HepG2 (cell line): ENCODE measurements around the gene GUK1. TPM values are rescaled to one million over a fixed set of nuclear protein-coding genes. Genes with fewer than 3 reads are reported as not detected.

ENCODE experiments used
- CSRNP1 ChIP-seq: sonication (generic); formaldehyde crosslinking; IDR thresholded peaks from 2 replicates; pipeline ENCODE4 v1.8.1; 2023; ENCODE audit warnings: mild to moderate bottlenecking, missing genetic modification reagents
- FOXK2 ChIP-seq: fragments of 450-650 bp; IDR thresholded peaks from 2 replicates; pipeline ENCODE4 v1.6.1; 2016
- FUBP1 ChIP-seq: sonication (generic); formaldehyde crosslinking; IDR thresholded peaks from 2 replicates; pipeline ENCODE4 v1.5.1; 2020; ENCODE audit warnings: missing genetic modification reagents, mild to moderate bottlenecking, borderline replicate concordance
- HNF4A ChIP-seq: sonication (generic); formaldehyde crosslinking; IDR thresholded peaks from 2 replicates; pipeline ENCODE4 v1.4.0; 2020; ENCODE audit warnings: missing genetic modification reagents
- KDM3A ChIP-seq: IDR thresholded peaks from 2 replicates; pipeline ENCODE4 v1.6.1; 2018; ENCODE audit warnings: low read depth, missing compliant biosample characterization
- MTA1 ChIP-seq: sonication (generic); formaldehyde crosslinking; IDR thresholded peaks from 2 replicates; pipeline ENCODE4 v1.4.0; 2020; ENCODE audit warnings: missing genetic modification reagents, mild to moderate bottlenecking, borderline replicate concordance
- PTBP1 ChIP-seq: fragments of 200-400 bp; formaldehyde crosslinking; IDR thresholded peaks from 2 replicates; pipeline ENCODE4 v1.6.1; 2018; ENCODE audit warnings: low read length, low read depth; ENCODE audit not compliant: poor library complexity, severe bottlenecking
- RBM22 ChIP-seq: fragments of 200-400 bp; formaldehyde crosslinking; optimal IDR thresholded peaks from 2 replicates; pipeline ENCODE3; 2017; ENCODE audit warnings: mild to moderate bottlenecking, low read length, moderate library complexity
- REL ChIP-seq: sonication (generic); formaldehyde crosslinking; conservative IDR thresholded peaks from 2 replicates; pipeline ENCODE4 v1.8.0; 2022; ENCODE audit warnings: mild to moderate bottlenecking, missing genetic modification reagents, moderate library complexity
- RFX1 ChIP-seq: fragments of 450-650 bp; IDR thresholded peaks from 2 replicates; pipeline ENCODE4 v1.6.1; 2017
- SMARCE1 ChIP-seq: fragments of 450-650 bp; IDR thresholded peaks from 2 replicates; pipeline ENCODE4 v1.6.1; 2017; ENCODE audit warnings: borderline replicate concordance
- SOX5 ChIP-seq: IDR thresholded peaks from 2 replicates; pipeline ENCODE4 v1.6.1; 2016; ENCODE audit warnings: borderline replicate concordance
- WIZ ChIP-seq: sonication (generic); formaldehyde crosslinking; IDR thresholded peaks from 2 replicates; pipeline ENCODE4 v1.5.1; 2020; ENCODE audit warnings: mild to moderate bottlenecking, missing genetic modification reagents
- ZBTB38 ChIP-seq: sonication (generic); formaldehyde crosslinking; IDR thresholded peaks from 2 replicates; pipeline ENCODE4 v1.5.1; 2020; ENCODE audit warnings: mild to moderate bottlenecking, missing genetic modification reagents
- ZNF18 ChIP-seq: sonication (generic); formaldehyde crosslinking; IDR thresholded peaks from 2 replicates; pipeline ENCODE4 v1.8.0; 2022; ENCODE audit warnings: mild to moderate bottlenecking, missing genetic modification reagents; ENCODE audit not compliant: insufficient replicate concordance
- ZNF251 ChIP-seq: sonication (generic); formaldehyde crosslinking; IDR thresholded peaks from 2 replicates; pipeline ENCODE4 v1.9.0; 2021; ENCODE audit warnings: mild to moderate bottlenecking, missing genetic modification reagents
- ZNF33B ChIP-seq: sonication (generic); formaldehyde crosslinking; IDR thresholded peaks from 2 replicates; pipeline ENCODE4 v1.5.1; 2020; ENCODE audit warnings: mild to moderate bottlenecking, missing genetic modification reagents
- ZNF414 ChIP-seq: sonication (generic); formaldehyde crosslinking; IDR thresholded peaks from 2 replicates; pipeline ENCODE4 v1.5.0; 2020; ENCODE audit warnings: missing genetic modification reagents
- ZNF441 ChIP-seq: sonication (generic); formaldehyde crosslinking; IDR thresholded peaks from 2 replicates; pipeline ENCODE4 v1.7.0; 2021; ENCODE audit warnings: missing genetic modification reagents, borderline replicate concordance
- ZNF510 ChIP-seq: sonication (generic); formaldehyde crosslinking; IDR thresholded peaks from 2 replicates; pipeline ENCODE4 v1.4.0; 2020; ENCODE audit warnings: low read depth, mild to moderate bottlenecking, missing genetic modification reagents
- ZNF513 ChIP-seq: sonication (generic); formaldehyde crosslinking; conservative IDR thresholded peaks from 2 replicates; pipeline ENCODE4 v1.5.0; 2020; ENCODE audit warnings: missing genetic modification reagents
- ZNF546 ChIP-seq: sonication (generic); formaldehyde crosslinking; conservative IDR thresholded peaks from 2 replicates; pipeline ENCODE4 v1.8.1; 2023; ENCODE audit warnings: mild to moderate bottlenecking, missing genetic modification reagents
- ZNF670 ChIP-seq: sonication (generic); formaldehyde crosslinking; IDR thresholded peaks from 2 replicates; pipeline ENCODE4 v1.8.0; 2022; ENCODE audit warnings: mild to moderate bottlenecking, missing genetic modification reagents, borderline replicate concordance
- ZNF816 ChIP-seq: sonication (generic); formaldehyde crosslinking; IDR thresholded peaks from 2 replicates; pipeline ENCODE4 v1.8.0; 2022; ENCODE audit warnings: missing genetic modification reagents, mild to moderate bottlenecking, borderline replicate concordance
- polyA plus RNA-seq, 8 experiments: library from polyadenylated mRNA; depleted of rRNA in 3 of 8; stranded (reverse) in 7 of 8; unstranded in 1 of 8; fragments of >200 nt; fragmentation: Illumina TruSeq in 4 of 8; extraction: Trizol in 4 of 8; gene quantifications; 2 replicates each; pipeline versions ENCODE4 v1.2.1 to v1.2.3, GENCODE V29; 2011 to 2016; ENCODE audit warnings: low read depth in 4 of 8, missing spikeins in 1 of 8, mixed read lengths in 1 of 8; ENCODE audit not compliant: insufficient read depth in 1 of 8
- total RNA-seq, 5 experiments: library from RNA; depleted of rRNA; stranded (reverse); fragments of >200 nt; fragmentation: Illumina TruSeq; extraction: Trizol; gene quantifications; 2 replicates each; pipeline ENCODE4 v1.2.3, GENCODE V29; 2016; ENCODE audit warnings: low read depth in 1 of 5

GUK1 gene
- total and polyA plus RNA-seq, 2 of the 13 experiments (the other 11 are each of a cell fraction or from before 2014, with no cell fraction given): 116 to 154 TPM

GRCh38 chr1:228139406-228139930 lies 611 bp upstream of the GUK1 start (continued):
- TF ChIP-seq MTA1 (CRISPR knock-in tag) (no peak), ZNF816 (CRISPR knock-in tag) (peak; percentile 70; the same call in 1 of the 2 replicates), FOXK2 (no peak), ZNF414 (peak; percentile 83; the same call in 1 of the 2 replicates), ZNF33B (CRISPR knock-in tag) (peak; percentile 80; the same call in 1 of the 2 replicates), ZNF510 (CRISPR knock-in tag) (peak; percentile 37), ZBTB38 (no peak), REL (CRISPR knock-in tag) (no peak), PTBP1 (peak; percentile 25), ZNF441 (CRISPR knock-in tag) (0 out of 2 replicates have a peak, but pooled peaks have one; percentile 53), ZNF18 (CRISPR knock-in tag) (no peak), ZNF513 (CRISPR knock-in tag) (0 out of 2 replicates have a peak, but pooled peaks have one; percentile 76), ZNF251 (CRISPR knock-in tag) (0 out of 2 replicates have a peak, but pooled peaks have one; percentile 63), RFX1 (no peak), SOX5 (no peak), FUBP1 (CRISPR knock-in tag) (no peak), CSRNP1 (CRISPR knock-in tag) (0 out of 2 replicates have a peak, but pooled peaks have one; percentile 36), WIZ (CRISPR knock-in tag) (no peak), SMARCE1 (no peak), HNF4A (peak; percentile 20; the same call in 1 of the 2 replicates), RBM22 (no peak), ZNF670 (CRISPR knock-in tag) (no peak; the same call in 1 of the 2 replicates), ZNF546 (CRISPR knock-in tag) (no peak), KDM3A (no peak)
